H1 (cell line): ENCODE measurements around the gene ITIH4. TPM values are rescaled to one million over a fixed set of nuclear protein-coding genes. Genes with fewer than 3 reads are reported as not detected.

Source experiments
- HDAC6 ChIP-seq: IDR thresholded peaks from one replicate; pipeline ENCODE4 v1.7.1; 2012; ENCODE audit warnings: low read depth, mild to moderate bottlenecking, inconsistent platforms, low read length, moderate library complexity
- POLR2A ChIP-seq, 2 experiments: IDR thresholded peaks; 1 replicate in 1 of 2; 2 replicates in 1 of 2; pipeline ENCODE4 v1.6.1; 2011; ENCODE audit warnings: low read depth in 2 of 2, low read length in 2 of 2, mild to moderate bottlenecking in 2 of 2; ENCODE audit errors: control extremely low read depth in 1 of 2
- RAD21 ChIP-seq, 2 experiments: IDR thresholded peaks in 1 of 2; conservative IDR thresholded peaks in 1 of 2; 2 replicates each; pipeline ENCODE4 v1.6.1; 2011; ENCODE audit warnings: low read depth in 2 of 2, low read length in 2 of 2, improper control_type of control experiment in 1 of 2, inconsistent platforms in 1 of 2, mild to moderate bottlenecking in 1 of 2, moderate library complexity in 1 of 2
- polyA plus RNA-seq, 7 experiments: library from polyadenylated mRNA; depleted of rRNA in 3 of 7; stranded (reverse) in 5 of 7; unstranded in 2 of 7; fragments of >200 nt in 5 of 7; fragments of 200-250 nt in 2 of 7; gene quantifications; 1 replicate in 5 of 7; 2 replicates in 1 of 7; 4 replicates in 1 of 7; pipeline versions ENCODE4 v1.2.1 to v1.2.3, GENCODE V29; 2011 to 2013; ENCODE audit warnings: missing spikeins in 2 of 7, mixed read lengths in 2 of 7
- total RNA-seq: library from RNA; stranded (reverse); fragmentation: NEBNext Ultra II Directional; extraction: Animal tissue kit (Norgen Biotek cat#: 25700); gene quantifications from 2 replicates; pipeline ENCODE4 v1.2.1, GENCODE V29; 2021
- TF ChIP-seq, protein P1 (sequence below): IDR thresholded peaks from 2 replicates; pipeline ENCODE4 v1.6.1; 2012; ENCODE audit warnings: inconsistent platforms
- TF ChIP-seq, protein P2 (sequence below): IDR thresholded peaks from 2 replicates; pipeline ENCODE4 v1.6.1; 2012; ENCODE audit warnings: inconsistent platforms

Gene ITIH4
- total and polyA plus RNA-seq, 2 of the 8 experiments (the other 6 are each of a cell fraction or from before 2014, with no cell fraction given), result 3.4 to 3.7 TPM

DNA sequence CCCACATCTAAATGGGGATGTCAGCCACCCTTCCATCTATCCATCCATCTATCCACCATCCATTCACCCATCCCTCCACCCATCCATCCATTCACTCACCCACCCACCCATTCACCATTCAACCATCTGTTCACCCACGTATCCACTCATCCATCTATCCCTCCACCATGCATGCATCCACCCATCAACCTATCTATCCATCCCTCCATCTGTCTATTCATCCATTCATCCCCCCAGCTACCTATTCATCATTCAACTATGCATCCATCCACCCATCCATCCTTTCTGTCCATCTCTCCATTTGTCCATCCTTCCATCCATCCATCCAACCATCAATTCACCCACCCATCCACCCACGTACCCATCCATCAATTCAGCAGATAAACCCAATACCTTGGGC, 21.3 kb downstream of the ITIH4 start (continued):
- TF ChIP-seq, protein P1, sequence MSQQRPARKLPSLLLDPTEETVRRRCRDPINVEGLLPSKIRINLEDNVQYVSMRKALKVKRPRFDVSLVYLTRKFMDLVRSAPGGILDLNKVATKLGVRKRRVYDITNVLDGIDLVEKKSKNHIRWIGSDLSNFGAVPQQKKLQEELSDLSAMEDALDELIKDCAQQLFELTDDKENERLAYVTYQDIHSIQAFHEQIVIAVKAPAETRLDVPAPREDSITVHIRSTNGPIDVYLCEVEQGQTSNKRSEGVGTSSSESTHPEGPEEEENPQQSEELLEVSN, result no peak
- TF ChIP-seq HDAC6, result no peak
- no peak for TF ChIP-seq RAD21 (IDR thresholded peaks at IDR 0.05 in 1 of 2, conservative IDR thresholded peaks at IDR 0.05 in 1 of 2; ENCODE audit: low read depth in 2 of 2, low read length in 2 of 2)
- TF ChIP-seq, protein P2, sequence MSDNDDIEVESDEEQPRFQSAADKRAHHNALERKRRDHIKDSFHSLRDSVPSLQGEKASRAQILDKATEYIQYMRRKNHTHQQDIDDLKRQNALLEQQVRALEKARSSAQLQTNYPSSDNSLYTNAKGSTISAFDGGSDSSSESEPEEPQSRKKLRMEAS, result no peak
- no peak for TF ChIP-seq POLR2A (IDR thresholded peaks at IDR 0.05; ENCODE audit: control extremely low read depth in 1 of 2, low read depth in 2 of 2, low read length in 2 of 2)
